Measurements from ENCODE around the gene ARSA.

The ARSA gene

GRCh38 chr22:50673231-50674129 is 45.5 kb upstream of the ARSA start:
- TF ChIP-seq ZFX (IDR thresholded peaks at IDR 0.05; ENCODE audit: borderline replicate concordance) = no peak
- no peak for TF ChIP-seq CTCF (IDR thresholded peaks at IDR 0.05)
- H3K27ac ChIP-seq = no peak overlapping the region

- TF ChIP-seq ZFX (IDR thresholded peaks at IDR 0.05; ENCODE audit: borderline replicate concordance) (no peak), CTCF (IDR thresholded peaks at IDR 0.05) (no peak)
- no peak within 1 kb of the TSS for H3K27ac ChIP-seq
Observed at GRCh38 chr22:50672471-50673230, 44.7 kb upstream of the ARSA start, which contains the start of gene SHANK3. Gene SHANK3, plus strand, starts transcription at chr22:50672823.

- TF ChIP-seq CTCF (IDR thresholded peaks at IDR 0.05) (no peak), ZFX (IDR thresholded peaks at IDR 0.05; ENCODE audit: borderline replicate concordance) (no peak)
- H3K27ac ChIP-seq = no peak overlapping the region
Observed at GRCh38 chr22:50672041-50672440, 44.1 kb upstream of the ARSA start.

- no peak overlapping the region for H3K27ac ChIP-seq
- no peak for TF ChIP-seq CTCF (IDR thresholded peaks at IDR 0.05)
- no peak for TF ChIP-seq ZFX (IDR thresholded peaks at IDR 0.05; ENCODE audit: borderline replicate concordance)
Observed at GRCh38 chr22:50671641-50672040, 43.7 kb upstream of the ARSA start.

GRCh38 chr22:50670914-50671538 is 43.1 kb upstream of the ARSA start:
- H3K27ac ChIP-seq = no peak overlapping the region
- TF ChIP-seq CTCF (IDR thresholded peaks at IDR 0.05) = no peak
- TF ChIP-seq ZFX (IDR thresholded peaks at IDR 0.05; ENCODE audit: borderline replicate concordance) = no peak

- no peak for TF ChIP-seq CTCF (IDR thresholded peaks at IDR 0.05)
- no peak for TF ChIP-seq ZFX (IDR thresholded peaks at IDR 0.05; ENCODE audit: borderline replicate concordance)
- no peak overlapping the region for H3K27ac ChIP-seq
Observed at GRCh38 chr22:50670513-50670912, 42.6 kb upstream of the ARSA start.
